Smooth muscle cell (in vitro differentiated cells): Measurements from ENCODE around the gene SSNA1. TPM values are rescaled to one million over a fixed set of nuclear protein-coding genes. Genes with fewer than 3 reads are reported as not detected.

ENCODE experiments used
- DNase-seq: peaks from one replicate; lab custom pipeline; 2025; ENCODE audit not compliant: unreplicated experiment; lab: John Stamatoyannopoulos, UW
- H2AFZ ChIP-seq: fragments of 200-600 bp; sonication (generic); 2 replicates; pipeline ENCODE4 v1.6.0; 2016; ENCODE audit warnings: antibody characterized with exemption, low read depth, mild to moderate bottlenecking
- H3F3A ChIP-seq: fragments of 200-600 bp; sonication (generic); 2 replicates; pipeline ENCODE4 v1.6.0; 2017; ENCODE audit warnings: antibody characterized with exemption, low read depth
- H3K27ac ChIP-seq: fragments of 200-600 bp; sonication (generic); 2 replicates; pipeline ENCODE4 v1.5.1; 2016; ENCODE audit warnings: low read depth, mild to moderate bottlenecking
- H3K27me3 ChIP-seq: fragments of 200-600 bp; sonication (generic); 2 replicates; pipeline ENCODE4 v1.6.1; 2016; ENCODE audit warnings: low read depth, mild to moderate bottlenecking
- H3K36me3 ChIP-seq: fragments of 200-600 bp; sonication (generic); 2 replicates; pipeline ENCODE4 v1.5.1; 2016; ENCODE audit warnings: low read depth
- H3K4me1 ChIP-seq: fragments of 200-600 bp; sonication (generic); 2 replicates; pipeline ENCODE4 v1.5.1; 2016; ENCODE audit warnings: low read depth
- H3K4me2 ChIP-seq: fragments of 200-600 bp; sonication (generic); 2 replicates; pipeline ENCODE4 v1.6.0; 2016; ENCODE audit warnings: mild to moderate bottlenecking
- H3K4me3 ChIP-seq: fragments of 200-600 bp; sonication (generic); 2 replicates; pipeline ENCODE4 v1.5.1; 2016; ENCODE audit warnings: mild to moderate bottlenecking
- H3K79me2 ChIP-seq: fragments of 200-600 bp; sonication (generic); 2 replicates; pipeline ENCODE4 v1.6.0; 2016; ENCODE audit warnings: low read depth, mild to moderate bottlenecking
- H3K9ac ChIP-seq: fragments of 200-600 bp; sonication (generic); 2 replicates; pipeline ENCODE4 v1.6.0; 2016; ENCODE audit warnings: low read depth
- H3K9me3 ChIP-seq: fragments of 200-600 bp; sonication (generic); replicated peaks from 2 replicates; pipeline ENCODE4 v1.5.1; 2016; ENCODE audit warnings: low read depth
- H4K20me1 ChIP-seq: fragments of 200-600 bp; sonication (generic); 2 replicates; pipeline ENCODE4 v1.6.0; 2016; ENCODE audit warnings: low read depth
- CTCF ChIP-seq: fragments of 200-600 bp; sonication (generic); IDR thresholded peaks from 2 replicates; pipeline ENCODE4 v1.5.1; 2017; ENCODE audit warnings: borderline replicate concordance, mild to moderate bottlenecking, antibody characterized with exemption; ENCODE audit not compliant: insufficient read depth, poor library complexity, severe bottlenecking
- WGBS: methylation state at CpG from one replicate; pipeline ENCODE4 v1.1.7; 2016; ENCODE audit warnings: low lambda C conversion rate; 5-methylcytosine and 5-hydroxymethylcytosine counted together
- polyA plus RNA-seq: library from polyadenylated mRNA; unstranded; fragments of >200 nt; fragmentation: Nextera tagmentation; extraction: Ambion mirVana; gene quantifications from 2 replicates; pipeline ENCODE4 v1.2.1, GENCODE V29; 2016
- total RNA-seq: library from RNA; depleted of rRNA; stranded (reverse); fragments of >200 nt; gene quantifications from 2 replicates; pipeline ENCODE4 v1.2.3, GENCODE V29; 2014

SSNA1 gene
- total and polyA plus RNA-seq, 2 experiments from 2014 or later, result 69.5 to 84.9 TPM

GRCh38 chr9:137159105-137160053 is 29.1 kb upstream of the SSNA1 start:
- no peaks in the 10 kb centered on the region for H3F3A ChIP-seq
- H3K36me3 ChIP-seq, result no peaks in the 10 kb centered on the region
- peaks cover 90% of the 10 kb centered on the region for H3K27me3 ChIP-seq

GRCh38 chr9:137160054-137160425 is 28.4 kb upstream of the SSNA1 start:
- no peak for DNase-seq
- no peak overlapping the region for H3K27ac ChIP-seq
- TF ChIP-seq CTCF, result no peak
- peaks cover 97% of the 10 kb centered on the region for H3K27me3 ChIP-seq
- H3K9me3 ChIP-seq, result no peaks in the 10 kb centered on the region
- H3F3A ChIP-seq, result no peaks in the 10 kb centered on the region
- no peak overlapping the region for H2AFZ ChIP-seq
- no peaks in the 10 kb centered on the region for H3K36me3 ChIP-seq
- no peaks in the 10 kb centered on the region for H3K79me2 ChIP-seq
- no peak overlapping the region for H3K9ac ChIP-seq
- no peaks in the 10 kb centered on the region for H4K20me1 ChIP-seq
- no peak overlapping the region for H3K4me3 ChIP-seq
- H3K4me1 ChIP-seq, result no peaks in the 10 kb centered on the region
- no peak overlapping the region for H3K4me2 ChIP-seq
- 84% methylated on average over 17 of the region's 17 CpGs for WGBS

More at GRCh38 chr9:137159105-137160053, 29.1 kb upstream of the SSNA1 start:
- no peaks in the 10 kb centered on the region for H4K20me1 ChIP-seq
- DNase-seq, result no peak
- no peak for TF ChIP-seq CTCF
- no peak overlapping the region for H3K4me2 ChIP-seq
- H3K9ac ChIP-seq, result no peak overlapping the region
- no peaks in the 10 kb centered on the region for H3K9me3 ChIP-seq
- H3K27ac ChIP-seq, result no peak overlapping the region
- H3K4me1 ChIP-seq, result no peaks in the 10 kb centered on the region
- H3K79me2 ChIP-seq, result no peaks in the 10 kb centered on the region
- WGBS, result 65% methylated on average over 14 of the region's 14 CpGs
- no peak overlapping the region for H2AFZ ChIP-seq
- no peak overlapping the region for H3K4me3 ChIP-seq

- WGBS, result 41% methylated on average over 30 of the region's 56 CpGs
- Histone ChIP-seq H3K36me3 (no peaks in the 10 kb centered on the region), H2AFZ (no peak overlapping the region), H3K27ac (no peak overlapping the region), H3F3A (no peaks in the 10 kb centered on the region), H3K4me1 (no peaks in the 10 kb centered on the region), H3K4me2 (no peak overlapping the region), H3K79me2 (no peaks in the 10 kb centered on the region), H3K9ac (no peak overlapping the region), H3K27me3 (peaks cover 100% of the 10 kb centered on the region), H3K9me3 (no peaks in the 10 kb centered on the region), H4K20me1 (no peaks in the 10 kb centered on the region), H3K4me3 (no peak overlapping the region)
- TF ChIP-seq CTCF, result no peak
- no peak for DNase-seq
Observed at GRCh38 chr9:137160716-137161557, 27.5 kb upstream of the SSNA1 start.
